ENCODE measurements around the gene PLA2G15. TPM values are rescaled to one million over a fixed set of nuclear protein-coding genes. Genes with fewer than 3 reads are reported as not detected.

PLA2G15 gene, protein sequence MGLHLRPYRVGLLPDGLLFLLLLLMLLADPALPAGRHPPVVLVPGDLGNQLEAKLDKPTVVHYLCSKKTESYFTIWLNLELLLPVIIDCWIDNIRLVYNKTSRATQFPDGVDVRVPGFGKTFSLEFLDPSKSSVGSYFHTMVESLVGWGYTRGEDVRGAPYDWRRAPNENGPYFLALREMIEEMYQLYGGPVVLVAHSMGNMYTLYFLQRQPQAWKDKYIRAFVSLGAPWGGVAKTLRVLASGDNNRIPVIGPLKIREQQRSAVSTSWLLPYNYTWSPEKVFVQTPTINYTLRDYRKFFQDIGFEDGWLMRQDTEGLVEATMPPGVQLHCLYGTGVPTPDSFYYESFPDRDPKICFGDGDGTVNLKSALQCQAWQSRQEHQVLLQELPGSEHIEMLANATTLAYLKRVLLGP
- 17.1 and 18.7 TPM in 2 replicates for total RNA-seq

DNA sequence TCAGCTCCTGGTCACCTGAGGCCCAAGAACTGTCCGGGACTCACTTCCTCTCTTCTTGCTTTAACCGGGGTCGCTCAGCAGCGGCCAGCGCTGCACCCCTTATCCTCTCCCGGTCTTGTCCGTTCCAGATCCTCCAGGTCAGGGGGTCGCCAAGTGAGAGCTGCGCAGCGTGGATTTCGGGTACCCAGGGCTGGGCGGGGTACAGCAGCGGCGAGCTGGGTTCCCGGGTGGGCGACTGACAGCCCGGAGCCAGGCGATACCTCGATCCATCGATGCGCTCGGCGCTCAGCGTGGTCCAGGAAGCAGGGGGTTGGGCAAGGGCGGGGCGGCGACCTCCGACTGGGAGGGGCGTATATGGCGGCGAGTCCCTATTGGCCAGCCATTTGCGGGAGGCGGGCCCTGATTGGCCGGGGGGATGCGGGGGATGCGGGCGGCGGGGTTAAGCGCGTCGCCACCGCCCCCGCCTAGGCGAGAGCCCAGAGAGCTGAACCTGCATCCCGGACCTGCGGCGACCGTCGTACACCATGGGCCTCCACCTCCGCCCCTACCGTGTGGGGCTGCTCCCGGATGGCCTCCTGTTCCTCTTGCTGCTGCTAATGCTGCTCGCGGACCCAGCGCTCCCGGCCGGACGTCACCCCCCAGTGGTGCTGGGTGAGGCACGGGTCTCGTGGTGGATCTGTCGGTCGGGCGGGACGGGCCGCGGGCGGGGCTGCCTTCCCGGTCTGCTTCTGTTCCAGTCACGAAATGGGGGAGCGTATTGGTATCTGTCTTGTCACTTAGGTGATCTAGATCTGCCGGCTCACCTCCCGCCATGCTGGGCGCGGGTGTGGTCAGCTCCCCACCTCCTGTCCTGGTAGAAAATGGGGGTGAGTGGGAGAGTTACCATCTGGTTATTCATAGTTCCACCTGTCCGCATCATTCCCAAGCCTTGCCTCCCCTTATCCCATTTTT is at the start of gene PLA2G15:
Gene PLA2G15, plus strand, starts transcription at position 471 of the 951 bp plus-strand sequence. Its CDS starts 54 bp downstream, at position 525.
- no peak for DNase-seq (ENCODE audit: low read depth)
- H3K4me3 ChIP-seq (ENCODE audit: low read depth, low read length): peak within 1 kb of the TSS; percentile 100
- TF ChIP-seq, protein P1, sequence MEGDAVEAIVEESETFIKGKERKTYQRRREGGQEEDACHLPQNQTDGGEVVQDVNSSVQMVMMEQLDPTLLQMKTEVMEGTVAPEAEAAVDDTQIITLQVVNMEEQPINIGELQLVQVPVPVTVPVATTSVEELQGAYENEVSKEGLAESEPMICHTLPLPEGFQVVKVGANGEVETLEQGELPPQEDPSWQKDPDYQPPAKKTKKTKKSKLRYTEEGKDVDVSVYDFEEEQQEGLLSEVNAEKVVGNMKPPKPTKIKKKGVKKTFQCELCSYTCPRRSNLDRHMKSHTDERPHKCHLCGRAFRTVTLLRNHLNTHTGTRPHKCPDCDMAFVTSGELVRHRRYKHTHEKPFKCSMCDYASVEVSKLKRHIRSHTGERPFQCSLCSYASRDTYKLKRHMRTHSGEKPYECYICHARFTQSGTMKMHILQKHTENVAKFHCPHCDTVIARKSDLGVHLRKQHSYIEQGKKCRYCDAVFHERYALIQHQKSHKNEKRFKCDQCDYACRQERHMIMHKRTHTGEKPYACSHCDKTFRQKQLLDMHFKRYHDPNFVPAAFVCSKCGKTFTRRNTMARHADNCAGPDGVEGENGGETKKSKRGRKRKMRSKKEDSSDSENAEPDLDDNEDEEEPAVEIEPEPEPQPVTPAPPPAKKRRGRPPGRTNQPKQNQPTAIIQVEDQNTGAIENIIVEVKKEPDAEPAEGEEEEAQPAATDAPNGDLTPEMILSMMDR (conservative IDR thresholded peaks at IDR 0.05; ENCODE audit: low read depth, low read length): no peak

DNA sequence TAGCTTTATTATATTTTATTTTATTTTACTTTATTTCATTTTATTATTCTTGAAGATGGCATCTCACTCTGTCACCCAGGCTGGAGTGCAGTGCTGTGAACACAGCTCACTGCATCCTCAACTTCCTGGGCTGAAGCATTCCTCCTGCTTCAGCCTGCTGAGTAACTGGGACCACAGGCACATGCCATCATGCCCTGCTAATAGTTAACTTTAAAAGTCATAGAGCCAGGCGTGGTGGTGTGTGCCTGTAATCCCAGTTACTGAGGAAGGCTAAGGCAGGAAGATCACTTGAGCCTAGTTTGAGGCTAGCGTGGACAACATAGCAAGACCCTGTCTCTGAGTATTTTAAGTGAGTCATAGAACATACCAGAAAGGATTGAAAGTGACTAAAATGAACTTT is 47.9 kb upstream of the PLA2G15 start:
- TF ChIP-seq, protein P1 (conservative IDR thresholded peaks at IDR 0.05; ENCODE audit: low read depth, low read length): no peak
- DNase-seq (ENCODE audit: low read depth): peak; percentile 53
- no peak overlapping the region for H3K4me3 ChIP-seq (ENCODE audit: low read depth, low read length)

DNA sequence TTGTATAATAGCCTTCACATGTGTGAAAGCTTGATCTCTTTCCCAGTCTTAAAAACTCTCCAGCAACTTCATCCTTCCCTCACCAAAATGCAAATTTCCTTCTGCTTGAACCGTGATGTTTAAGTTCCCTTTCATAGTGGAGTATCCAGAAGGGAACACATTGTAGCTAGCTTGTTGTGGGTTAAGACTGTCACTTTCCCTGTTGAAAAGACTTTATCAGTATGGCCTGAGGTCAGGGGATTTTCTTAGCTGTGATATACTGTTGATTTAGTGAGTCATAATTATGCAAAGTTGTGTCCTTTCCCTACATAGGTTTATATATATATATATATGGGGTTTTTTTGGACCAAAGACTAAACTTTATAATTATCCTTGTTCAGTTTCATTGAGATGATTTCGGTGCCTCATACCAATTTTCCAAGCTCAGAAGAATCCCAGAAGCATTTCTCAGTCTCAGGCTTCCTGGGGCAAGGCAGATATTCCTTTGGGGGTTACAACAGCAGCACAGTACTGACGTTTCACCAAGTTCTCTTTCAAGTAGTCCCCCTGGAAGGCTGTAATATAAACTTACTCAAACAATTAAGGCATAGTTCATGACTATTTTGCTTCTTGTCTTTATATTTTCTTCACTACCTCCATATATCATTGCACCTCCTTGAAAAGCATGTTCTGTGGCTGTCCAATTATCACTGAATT is 44.9 kb upstream of the PLA2G15 start:
- no peak overlapping the region for H3K4me3 ChIP-seq (ENCODE audit: low read depth, low read length)
- no peak for DNase-seq (ENCODE audit: low read depth)
- TF ChIP-seq, protein P1 (conservative IDR thresholded peaks at IDR 0.05; ENCODE audit: low read depth, low read length): no peak

DNA sequence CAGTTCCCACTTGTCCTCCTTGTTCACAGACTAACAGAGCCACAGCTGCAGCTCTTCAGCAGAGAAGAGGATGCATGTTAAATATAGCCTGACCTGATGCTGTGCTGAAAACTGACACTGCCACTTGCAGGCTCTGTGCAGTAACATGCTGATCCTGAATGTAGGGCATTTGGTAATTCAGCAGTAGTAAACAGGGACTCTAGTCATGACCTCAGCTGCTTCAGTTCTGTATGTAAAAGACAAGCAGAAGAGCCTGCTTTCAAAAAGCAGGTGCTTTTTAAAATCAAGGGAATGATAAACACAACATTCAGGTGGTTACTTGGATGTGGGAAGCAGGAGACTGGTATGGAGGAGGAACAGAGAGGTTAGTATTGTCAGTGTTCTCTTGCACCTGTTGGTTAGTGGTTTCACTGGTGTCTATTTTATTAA is 43.1 kb upstream of the PLA2G15 start:
- TF ChIP-seq, protein P1 (conservative IDR thresholded peaks at IDR 0.05; ENCODE audit: low read depth, low read length): no peak
- H3K4me3 ChIP-seq (ENCODE audit: low read depth, low read length): no peak overlapping the region
- DNase-seq (ENCODE audit: low read depth): no peak

DNA sequence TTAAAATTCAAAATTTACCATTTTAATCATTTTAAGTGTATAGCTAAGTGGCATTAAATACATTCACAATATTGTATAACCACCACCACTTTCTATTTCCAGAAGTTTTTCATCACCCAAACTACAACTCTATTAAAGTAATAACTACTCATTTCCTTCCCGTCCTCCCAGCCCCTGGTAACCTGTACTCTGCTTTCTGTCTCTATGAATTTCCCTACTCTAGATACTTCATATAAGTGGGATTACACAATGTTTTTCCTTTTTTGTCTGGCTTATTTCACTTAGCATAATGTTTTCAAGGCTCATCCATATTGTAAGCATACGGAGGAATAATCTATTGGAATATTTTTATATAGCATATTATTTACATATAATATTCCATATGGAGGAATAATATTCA is 38.9 kb upstream of the PLA2G15 start:
- H3K4me3 ChIP-seq (ENCODE audit: low read depth, low read length): no peak overlapping the region
- no peak for DNase-seq (ENCODE audit: low read depth)
- TF ChIP-seq, protein P1 (conservative IDR thresholded peaks at IDR 0.05; ENCODE audit: low read depth, low read length): no peak

DNA sequence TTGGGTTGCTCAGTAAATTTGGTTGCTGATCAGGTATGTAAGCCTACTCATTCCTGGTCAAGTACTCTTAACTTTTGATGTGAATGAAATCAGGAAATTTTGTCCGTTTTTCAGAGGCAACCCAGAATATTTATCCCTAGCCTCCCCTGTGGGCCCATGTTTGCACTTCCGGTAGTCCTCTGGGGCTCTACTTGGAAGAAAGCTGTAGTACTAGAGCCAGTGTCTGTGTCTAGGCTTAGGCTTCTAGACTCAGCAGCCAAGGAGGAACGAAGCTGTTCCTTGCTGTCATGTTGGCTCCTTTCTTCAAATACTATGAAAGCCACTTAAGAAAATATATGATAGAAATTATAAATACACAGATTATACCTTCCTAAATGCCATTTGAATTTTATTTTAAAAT is 30.4 kb upstream of the PLA2G15 start:
- DNase-seq (ENCODE audit: low read depth): no peak
- TF ChIP-seq, protein P1 (conservative IDR thresholded peaks at IDR 0.05; ENCODE audit: low read depth, low read length): no peak
- no peak overlapping the region for H3K4me3 ChIP-seq (ENCODE audit: low read depth, low read length)
